ENCODE data around the gene PRSS3. TPM values are rescaled to one million over a fixed set of nuclear protein-coding genes. Genes with fewer than 3 reads are reported as not detected.

Gene PRSS3
- total RNA-seq, 1 experiment from 2014 or later: 1.8 TPM

DNA sequence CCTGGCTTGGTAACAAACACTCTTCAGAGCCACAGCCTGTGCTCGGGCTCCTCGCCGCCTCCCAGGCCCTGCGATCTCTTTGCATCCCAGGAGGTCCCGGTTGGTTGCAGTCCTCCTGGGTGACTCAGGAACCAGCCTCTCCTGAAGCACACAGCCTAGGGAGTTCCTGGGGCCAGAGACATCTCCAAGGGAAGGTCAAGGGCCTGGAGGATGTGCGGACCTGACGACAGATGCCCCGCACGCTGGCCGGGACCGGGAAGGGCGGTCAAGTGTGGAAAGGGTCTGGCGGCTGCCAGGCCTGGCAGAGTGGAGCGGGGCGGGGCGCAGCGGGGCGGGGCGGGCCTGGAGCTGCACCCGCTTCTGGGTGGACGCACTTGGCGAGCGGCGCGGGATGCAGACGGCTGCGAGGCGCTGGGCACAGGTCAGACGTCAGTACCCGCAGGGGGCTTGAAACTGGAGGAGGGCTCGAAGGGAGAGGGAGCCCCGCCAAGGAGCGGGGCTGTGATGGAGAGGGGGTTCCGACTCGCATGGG, 45.0 kb upstream of the PRSS3 start (continued):
- TF ChIP-seq ZNF219 (CRISPR knock-in tag; IDR thresholded peaks at IDR 0.05; ENCODE audit: borderline replicate concordance): no peak
- TF ChIP-seq, protein P1, sequence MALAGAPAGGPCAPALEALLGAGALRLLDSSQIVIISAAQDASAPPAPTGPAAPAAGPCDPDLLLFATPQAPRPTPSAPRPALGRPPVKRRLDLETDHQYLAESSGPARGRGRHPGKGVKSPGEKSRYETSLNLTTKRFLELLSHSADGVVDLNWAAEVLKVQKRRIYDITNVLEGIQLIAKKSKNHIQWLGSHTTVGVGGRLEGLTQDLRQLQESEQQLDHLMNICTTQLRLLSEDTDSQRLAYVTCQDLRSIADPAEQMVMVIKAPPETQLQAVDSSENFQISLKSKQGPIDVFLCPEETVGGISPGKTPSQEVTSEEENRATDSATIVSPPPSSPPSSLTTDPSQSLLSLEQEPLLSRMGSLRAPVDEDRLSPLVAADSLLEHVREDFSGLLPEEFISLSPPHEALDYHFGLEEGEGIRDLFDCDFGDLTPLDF (CRISPR knock-in tag; IDR thresholded peaks at IDR 0.05): no peak

DNA sequence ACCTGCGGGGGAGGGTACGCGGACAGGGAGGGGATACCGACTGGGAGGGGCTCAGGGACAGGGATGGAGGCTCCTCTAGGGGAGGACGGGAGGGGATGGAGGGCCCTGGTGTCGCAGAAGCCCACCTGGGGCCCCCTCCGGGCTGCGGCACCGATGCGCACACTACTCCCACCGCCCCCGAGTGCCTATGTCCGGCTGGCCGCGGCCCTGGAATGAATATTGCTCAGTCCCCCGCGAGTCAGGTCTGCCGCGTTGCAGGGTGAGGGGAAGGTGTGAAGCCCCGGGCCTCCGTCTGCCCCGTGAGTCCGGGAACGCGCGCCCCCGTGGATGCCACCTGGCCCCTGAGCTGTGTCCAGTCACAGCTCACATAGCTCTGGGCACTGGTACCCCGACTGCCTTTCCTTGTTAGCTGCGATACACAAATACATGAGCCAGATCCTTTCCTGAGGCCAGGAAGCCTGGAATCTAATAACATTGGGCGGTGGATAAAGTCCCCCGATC, 44.5 kb upstream of the PRSS3 start:
- no peak overlapping the region for H3K27ac Mint-ChIP-seq
- H3K27me3 Mint-ChIP-seq (ENCODE audit: low read depth): peaks cover 48% of the 10 kb centered on the region
- TF ChIP-seq FOXK1 (CRISPR knock-in tag; IDR thresholded peaks at IDR 0.05): no peak
- TF ChIP-seq, protein P2, sequence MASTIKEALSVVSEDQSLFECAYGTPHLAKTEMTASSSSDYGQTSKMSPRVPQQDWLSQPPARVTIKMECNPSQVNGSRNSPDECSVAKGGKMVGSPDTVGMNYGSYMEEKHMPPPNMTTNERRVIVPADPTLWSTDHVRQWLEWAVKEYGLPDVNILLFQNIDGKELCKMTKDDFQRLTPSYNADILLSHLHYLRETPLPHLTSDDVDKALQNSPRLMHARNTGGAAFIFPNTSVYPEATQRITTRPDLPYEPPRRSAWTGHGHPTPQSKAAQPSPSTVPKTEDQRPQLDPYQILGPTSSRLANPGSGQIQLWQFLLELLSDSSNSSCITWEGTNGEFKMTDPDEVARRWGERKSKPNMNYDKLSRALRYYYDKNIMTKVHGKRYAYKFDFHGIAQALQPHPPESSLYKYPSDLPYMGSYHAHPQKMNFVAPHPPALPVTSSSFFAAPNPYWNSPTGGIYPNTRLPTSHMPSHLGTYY (CRISPR knock-in tag; IDR thresholded peaks at IDR 0.05): no peak
- TF ChIP-seq NR2C2 (CRISPR knock-in tag; IDR thresholded peaks at IDR 0.05): no peak
- TF ChIP-seq, protein P3, sequence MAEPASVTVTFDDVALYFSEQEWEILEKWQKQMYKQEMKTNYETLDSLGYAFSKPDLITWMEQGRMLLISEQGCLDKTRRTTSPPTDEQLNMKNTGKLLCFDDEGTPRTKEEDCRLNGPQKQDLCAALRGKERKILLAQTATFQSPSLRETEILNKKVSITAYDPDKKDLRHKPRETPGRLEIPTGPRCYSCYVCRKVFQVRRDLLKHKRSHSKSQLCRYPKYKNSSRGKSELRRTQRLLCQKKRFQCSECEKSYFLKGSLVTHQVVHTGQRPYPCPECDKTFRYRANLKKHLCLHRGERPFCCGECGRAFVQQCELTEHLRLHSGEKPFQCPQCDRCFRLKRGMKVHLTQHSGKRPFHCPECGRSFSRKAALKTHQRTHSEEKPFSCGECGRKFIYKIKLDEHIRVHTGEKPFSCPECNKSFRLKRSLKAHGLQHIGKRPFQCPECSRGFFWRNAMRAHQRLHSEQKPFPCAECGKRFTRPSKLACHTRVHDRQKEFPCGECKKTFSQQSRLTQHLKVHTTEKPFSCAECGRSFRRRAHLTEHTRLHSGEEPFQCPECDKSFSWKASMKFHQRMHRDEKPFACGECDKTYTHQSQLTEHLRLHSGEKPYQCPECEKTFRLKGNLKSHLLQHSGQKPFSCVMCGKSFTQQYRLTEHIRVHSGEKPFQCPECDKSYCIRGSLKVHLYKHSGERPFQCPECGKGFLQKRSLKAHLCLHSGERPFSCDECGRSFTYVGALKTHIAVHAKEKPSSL (CRISPR knock-in tag; conservative IDR thresholded peaks at IDR 0.05): no peak
- TF ChIP-seq, protein P4, sequence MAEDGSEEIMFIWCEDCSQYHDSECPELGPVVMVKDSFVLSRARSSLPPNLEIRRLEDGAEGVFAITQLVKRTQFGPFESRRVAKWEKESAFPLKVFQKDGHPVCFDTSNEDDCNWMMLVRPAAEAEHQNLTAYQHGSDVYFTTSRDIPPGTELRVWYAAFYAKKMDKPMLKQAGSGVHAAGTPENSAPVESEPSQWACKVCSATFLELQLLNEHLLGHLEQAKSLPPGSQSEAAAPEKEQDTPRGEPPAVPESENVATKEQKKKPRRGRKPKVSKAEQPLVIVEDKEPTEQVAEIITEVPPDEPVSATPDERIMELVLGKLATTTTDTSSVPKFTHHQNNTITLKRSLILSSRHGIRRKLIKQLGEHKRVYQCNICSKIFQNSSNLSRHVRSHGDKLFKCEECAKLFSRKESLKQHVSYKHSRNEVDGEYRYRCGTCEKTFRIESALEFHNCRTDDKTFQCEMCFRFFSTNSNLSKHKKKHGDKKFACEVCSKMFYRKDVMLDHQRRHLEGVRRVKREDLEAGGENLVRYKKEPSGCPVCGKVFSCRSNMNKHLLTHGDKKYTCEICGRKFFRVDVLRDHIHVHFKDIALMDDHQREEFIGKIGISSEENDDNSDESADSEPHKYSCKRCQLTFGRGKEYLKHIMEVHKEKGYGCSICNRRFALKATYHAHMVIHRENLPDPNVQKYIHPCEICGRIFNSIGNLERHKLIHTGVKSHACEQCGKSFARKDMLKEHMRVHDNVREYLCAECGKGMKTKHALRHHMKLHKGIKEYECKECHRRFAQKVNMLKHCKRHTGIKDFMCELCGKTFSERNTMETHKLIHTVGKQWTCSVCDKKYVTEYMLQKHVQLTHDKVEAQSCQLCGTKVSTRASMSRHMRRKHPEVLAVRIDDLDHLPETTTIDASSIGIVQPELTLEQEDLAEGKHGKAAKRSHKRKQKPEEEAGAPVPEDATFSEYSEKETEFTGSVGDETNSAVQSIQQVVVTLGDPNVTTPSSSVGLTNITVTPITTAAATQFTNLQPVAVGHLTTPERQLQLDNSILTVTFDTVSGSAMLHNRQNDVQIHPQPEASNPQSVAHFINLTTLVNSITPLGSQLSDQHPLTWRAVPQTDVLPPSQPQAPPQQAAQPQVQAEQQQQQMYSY (CRISPR knock-in tag; IDR thresholded peaks at IDR 0.05): no peak
- no peak for TF ChIP-seq ZNF232 (CRISPR knock-in tag; IDR thresholded peaks at IDR 0.05)
- no peak for TF ChIP-seq OVOL2 (CRISPR knock-in tag; IDR thresholded peaks at IDR 0.05; ENCODE audit: borderline replicate concordance)
- no peak for TF ChIP-seq TP53 (CRISPR knock-in tag; IDR thresholded peaks at IDR 0.05)
- no peak for TF ChIP-seq GTF2I (CRISPR knock-in tag; conservative IDR thresholded peaks at IDR 0.05)
- TF ChIP-seq FOXJ3 (CRISPR knock-in tag; IDR thresholded peaks at IDR 0.05; ENCODE audit: borderline replicate concordance): no peak
- TF ChIP-seq, protein P5, sequence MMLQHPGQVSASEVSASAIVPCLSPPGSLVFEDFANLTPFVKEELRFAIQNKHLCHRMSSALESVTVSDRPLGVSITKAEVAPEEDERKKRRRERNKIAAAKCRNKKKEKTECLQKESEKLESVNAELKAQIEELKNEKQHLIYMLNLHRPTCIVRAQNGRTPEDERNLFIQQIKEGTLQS (CRISPR knock-in tag; conservative IDR thresholded peaks at IDR 0.05): no peak
- TF ChIP-seq, protein P6, sequence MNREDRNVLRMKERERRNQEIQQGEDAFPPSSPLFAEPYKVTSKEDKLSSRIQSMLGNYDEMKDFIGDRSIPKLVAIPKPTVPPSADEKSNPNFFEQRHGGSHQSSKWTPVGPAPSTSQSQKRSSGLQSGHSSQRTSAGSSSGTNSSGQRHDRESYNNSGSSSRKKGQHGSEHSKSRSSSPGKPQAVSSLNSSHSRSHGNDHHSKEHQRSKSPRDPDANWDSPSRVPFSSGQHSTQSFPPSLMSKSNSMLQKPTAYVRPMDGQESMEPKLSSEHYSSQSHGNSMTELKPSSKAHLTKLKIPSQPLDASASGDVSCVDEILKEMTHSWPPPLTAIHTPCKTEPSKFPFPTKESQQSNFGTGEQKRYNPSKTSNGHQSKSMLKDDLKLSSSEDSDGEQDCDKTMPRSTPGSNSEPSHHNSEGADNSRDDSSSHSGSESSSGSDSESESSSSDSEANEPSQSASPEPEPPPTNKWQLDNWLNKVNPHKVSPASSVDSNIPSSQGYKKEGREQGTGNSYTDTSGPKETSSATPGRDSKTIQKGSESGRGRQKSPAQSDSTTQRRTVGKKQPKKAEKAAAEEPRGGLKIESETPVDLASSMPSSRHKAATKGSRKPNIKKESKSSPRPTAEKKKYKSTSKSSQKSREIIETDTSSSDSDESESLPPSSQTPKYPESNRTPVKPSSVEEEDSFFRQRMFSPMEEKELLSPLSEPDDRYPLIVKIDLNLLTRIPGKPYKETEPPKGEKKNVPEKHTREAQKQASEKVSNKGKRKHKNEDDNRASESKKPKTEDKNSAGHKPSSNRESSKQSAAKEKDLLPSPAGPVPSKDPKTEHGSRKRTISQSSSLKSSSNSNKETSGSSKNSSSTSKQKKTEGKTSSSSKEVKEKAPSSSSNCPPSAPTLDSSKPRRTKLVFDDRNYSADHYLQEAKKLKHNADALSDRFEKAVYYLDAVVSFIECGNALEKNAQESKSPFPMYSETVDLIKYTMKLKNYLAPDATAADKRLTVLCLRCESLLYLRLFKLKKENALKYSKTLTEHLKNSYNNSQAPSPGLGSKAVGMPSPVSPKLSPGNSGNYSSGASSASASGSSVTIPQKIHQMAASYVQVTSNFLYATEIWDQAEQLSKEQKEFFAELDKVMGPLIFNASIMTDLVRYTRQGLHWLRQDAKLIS (CRISPR knock-in tag; IDR thresholded peaks at IDR 0.05; ENCODE audit: borderline replicate concordance): no peak
- TF ChIP-seq, protein P1 (CRISPR knock-in tag; IDR thresholded peaks at IDR 0.05): no peak
- no peak for TF ChIP-seq TCF7 (CRISPR knock-in tag; IDR thresholded peaks at IDR 0.05; ENCODE audit: low read depth)
- no peak for TF ChIP-seq NR1H2 (CRISPR knock-in tag; IDR thresholded peaks at IDR 0.05)
- ChIA-PET POLR2A (no interaction called here), CTCF (interaction anchor here (0.7 to 4.8 kb wide), 3 partner anchors 13 to 28 kb away, joined by 4 to 19 read pairs (median 19); no protein-coding TSS in a partner anchor)
- H3K36me3 Mint-ChIP-seq: no peaks in the 10 kb centered on the region
- H3K9me3 Mint-ChIP-seq: peaks cover 4% of the 10 kb centered on the region; the same call in 1 of the 2 replicates
- ATAC-seq: peak; percentile 14; the same call in 1 of the 2 replicates
- DNase-seq (ENCODE audit: low spot score): peak; percentile 26
- H3K4me1 Mint-ChIP-seq: peaks cover 6% of the 10 kb centered on the region
- peak overlapping the region; percentile 69 for H3K4me3 Mint-ChIP-seq

All from WTC11 (cell line).